GM19025 (cell line): ENCODE results near the gene FILIP1.
A peak's percentile ranks its signal among the peaks of the same experiment; 100 is the strongest.
"Not testable (repeated sequence)": the region's sequence is repeated elsewhere in the genome, so short reads cannot be mapped to it uniquely, and the experiment has no call there.

Experiments
- ATAC-seq: cut with Tn5 transposase; IDR thresholded peaks from one replicate; pipeline ENCODE4 v1.9.1; 2021; ENCODE audit warnings: mild to moderate bottlenecking, low read depth, moderate library complexity; ENCODE audit not compliant: unreplicated experiment

Gene FILIP1

GRCh38 chr6:75424618-75425548 lies 68.7 kb downstream of the FILIP1 start:
- ATAC-seq, result no peak

GRCh38 chr6:75423386-75423785 lies 70.2 kb downstream of the FILIP1 start:
- ATAC-seq, result no peak

DNA sequence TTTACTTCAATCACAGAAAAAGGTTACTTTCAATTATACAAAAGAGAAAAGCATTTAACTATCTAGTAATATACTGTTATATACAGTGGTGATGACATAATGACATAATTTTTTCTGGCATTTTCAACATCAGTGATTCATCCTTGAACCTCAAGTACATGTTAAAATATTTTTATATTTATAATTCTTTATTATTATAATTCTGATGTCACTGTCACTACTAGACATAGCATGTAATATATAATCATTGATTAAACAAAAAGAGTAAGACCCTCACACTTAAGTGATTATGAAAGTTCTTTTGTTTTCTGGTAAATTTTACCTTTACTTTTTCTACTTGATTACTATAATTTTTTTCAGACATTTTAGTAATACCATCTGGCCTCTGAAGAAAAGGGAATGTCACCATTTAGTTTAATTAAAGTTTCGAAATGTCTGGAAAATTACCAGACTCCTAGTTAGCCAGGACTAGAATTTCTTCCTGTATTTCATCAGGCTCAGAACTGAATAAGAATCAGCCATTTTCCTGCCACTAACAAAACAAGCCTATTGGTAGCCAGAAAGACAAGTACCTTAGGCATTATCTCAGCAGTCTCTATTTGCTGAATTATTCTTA lies 71.5 kb downstream of the FILIP1 start:
- no peak for ATAC-seq

DNA sequence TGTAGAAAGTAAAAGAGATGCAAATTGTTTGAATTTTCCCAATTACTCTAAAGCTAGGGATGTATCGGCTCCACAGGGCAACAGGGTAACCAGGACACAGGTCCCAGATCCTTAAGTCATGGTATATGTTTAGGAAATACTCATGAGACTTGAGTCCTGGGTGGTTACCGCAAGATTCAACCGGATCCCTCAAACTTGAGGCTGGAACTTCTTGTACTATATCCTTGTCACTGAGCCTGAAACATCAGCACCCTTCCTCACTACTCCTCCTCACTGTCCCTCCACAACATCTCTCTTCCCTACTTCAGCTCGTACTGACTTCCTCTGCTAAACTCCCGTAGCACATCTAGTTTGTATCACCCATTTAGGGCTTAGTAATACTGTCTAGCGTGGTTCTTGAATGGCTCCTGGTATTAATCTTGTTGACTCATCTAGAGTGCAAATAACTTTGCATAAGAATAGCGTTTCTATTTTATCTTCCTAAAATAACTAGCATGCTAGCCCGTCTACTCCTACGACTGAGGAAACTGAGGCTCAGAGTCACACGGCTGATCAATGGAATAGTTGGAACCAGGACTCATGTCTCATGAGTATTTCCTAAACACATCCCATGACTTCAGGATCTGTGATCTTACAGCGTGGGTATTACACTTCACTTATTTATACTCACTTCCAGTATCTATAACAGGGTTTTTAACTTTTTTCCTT lies 72.1 kb downstream of the FILIP1 start:
- no peak for ATAC-seq

DNA sequence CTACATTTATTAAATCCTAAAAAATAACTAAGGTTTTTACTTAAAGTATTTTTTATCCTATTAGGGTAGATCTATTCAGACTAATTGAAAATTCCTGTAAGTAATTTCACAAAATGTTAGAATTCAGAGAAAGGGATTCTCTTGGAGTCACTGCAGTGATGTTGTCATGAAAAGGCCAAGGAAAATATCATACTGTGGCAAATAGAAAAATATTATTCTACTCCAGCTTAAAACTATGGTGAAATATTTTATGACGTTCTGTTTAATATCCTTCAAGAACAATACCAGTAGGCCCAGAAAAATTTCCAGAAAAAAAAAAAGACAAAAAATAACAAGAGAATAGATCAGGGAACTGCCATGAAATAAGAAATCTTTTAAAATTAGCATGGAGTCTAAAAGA lies 73.6 kb downstream of the FILIP1 start:
- ATAC-seq, result no peak

DNA sequence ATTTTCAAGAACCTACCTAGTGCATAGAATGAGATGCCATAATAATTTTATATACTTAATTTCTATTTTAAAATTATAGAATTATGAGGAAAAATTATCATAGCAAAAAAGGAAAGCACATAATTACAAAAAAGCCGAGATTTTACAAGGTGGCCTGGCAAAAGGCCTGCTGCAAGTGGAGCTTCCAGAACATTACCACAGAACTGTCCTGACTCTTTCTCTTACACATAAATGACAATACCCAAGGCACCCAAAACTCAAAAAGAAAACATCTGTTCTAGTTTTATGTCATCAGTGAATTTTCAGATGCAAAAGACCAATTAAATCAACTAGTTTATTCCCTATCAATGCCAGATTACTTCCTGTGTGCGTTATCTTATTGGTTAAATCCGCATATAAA lies 74.2 kb downstream of the FILIP1 start:
- ATAC-seq, result no peak

- peak; percentile 81 for ATAC-seq
Measured at GRCh38 chr6:75418233-75418632, 75.4 kb downstream of the FILIP1 start.

- ATAC-seq, result no peak
Measured at GRCh38 chr6:75416443-75416842, 77.2 kb downstream of the FILIP1 start.

GRCh38 chr6:75415804-75416203 lies 77.8 kb downstream of the FILIP1 start:
- ATAC-seq, result no peak

DNA sequence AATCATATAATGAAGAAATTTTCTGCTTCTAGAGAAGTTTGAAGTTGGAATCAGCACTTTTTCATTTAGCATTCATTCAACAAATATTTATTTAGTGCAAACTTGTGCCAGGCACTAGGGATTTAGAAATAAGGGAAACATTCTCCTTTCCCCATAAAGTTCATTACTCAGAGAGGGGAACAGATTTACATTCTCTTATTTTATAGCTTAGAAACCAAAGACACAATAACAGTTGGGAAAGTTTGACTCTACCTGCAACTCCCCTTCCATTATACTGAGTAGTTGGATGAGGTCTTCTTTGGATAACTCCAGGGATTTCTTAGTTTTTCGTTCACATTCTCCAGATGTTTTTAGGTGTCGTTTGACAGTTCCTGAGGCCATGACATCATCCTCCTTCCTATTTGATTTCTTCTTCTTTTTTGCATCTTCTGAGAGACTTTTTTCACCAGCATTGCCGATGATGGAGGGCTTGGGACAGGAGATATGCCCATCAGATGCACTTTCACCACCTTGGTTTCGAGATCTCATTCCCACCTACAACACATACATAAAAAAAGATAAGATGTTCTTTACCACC lies 79.1 kb downstream of the FILIP1 start:
- no peak for ATAC-seq

DNA sequence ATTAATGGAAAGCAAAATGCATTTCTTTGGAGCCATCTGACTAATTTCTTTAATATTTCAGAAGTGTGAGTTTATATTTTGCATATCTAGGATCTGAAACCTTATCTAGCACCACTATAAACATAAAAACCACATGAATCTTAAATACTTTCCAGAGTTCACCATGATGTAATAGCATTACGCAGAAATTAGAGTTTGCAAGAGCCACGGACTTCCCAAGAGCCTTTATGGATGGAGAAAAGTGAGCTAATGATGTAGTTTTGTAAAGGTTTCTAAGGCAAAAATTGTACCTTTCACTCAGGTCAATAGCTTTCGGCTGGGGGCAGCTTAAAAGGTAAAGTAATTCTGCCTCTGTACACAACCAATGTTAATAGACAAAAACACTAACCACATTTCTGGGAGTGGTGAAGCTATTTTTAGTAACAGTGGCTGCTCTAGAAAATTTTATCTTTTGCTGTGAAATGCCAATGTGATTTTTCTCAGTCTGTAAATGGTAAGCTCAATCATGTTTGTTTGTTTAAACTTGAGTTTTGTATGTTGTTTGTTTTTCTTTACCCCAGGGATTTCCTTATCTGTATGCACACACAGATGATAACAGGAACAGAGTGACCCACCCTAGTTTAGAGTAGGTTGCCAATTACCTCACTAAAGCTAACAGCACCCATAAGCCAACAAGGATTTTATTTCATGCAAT lies 80.5 kb downstream of the FILIP1 start:
- ATAC-seq, result no peak

DNA sequence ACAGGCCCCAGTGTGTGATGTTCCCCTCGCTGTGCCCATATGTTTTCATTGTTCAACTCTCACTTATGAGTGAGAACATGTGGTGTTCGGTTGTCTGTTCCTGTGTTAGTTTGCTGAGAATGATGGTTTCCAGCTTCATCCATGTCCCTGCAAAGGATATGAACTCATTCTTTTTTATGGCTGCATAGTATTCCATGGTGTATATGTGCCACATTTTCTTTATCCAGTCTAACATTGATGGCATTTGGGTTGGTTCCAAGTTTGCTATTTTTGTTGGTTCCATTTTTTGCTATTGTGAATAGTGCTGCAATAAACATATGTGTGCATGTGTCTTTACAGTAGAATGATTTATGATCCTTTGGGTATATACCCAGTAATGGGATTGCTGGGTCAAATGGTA lies 83.0 kb downstream of the FILIP1 start:
- not testable (repeated sequence) for ATAC-seq

- no peak for ATAC-seq
Measured at GRCh38 chr6:75409928-75410327, 83.7 kb downstream of the FILIP1 start.

DNA sequence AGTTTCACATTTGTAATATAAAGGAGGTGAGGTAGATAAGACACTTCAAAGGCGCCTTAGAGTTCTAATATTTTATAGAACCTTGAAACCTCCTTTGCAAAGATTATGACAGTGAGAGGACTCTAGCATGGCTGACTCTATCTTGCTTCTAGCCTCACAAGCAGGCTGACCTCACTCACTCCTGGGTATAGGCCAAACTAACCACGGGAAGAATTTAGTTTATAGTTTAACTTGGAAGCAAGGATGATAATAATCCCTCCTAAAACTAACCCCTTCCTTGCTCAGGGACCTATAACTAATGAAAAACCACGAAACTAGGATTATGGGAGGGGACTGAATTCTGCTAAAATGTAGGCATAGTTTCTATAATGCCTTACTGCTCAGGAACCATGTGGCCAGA lies 84.3 kb downstream of the FILIP1 start:
- no peak for ATAC-seq

DNA sequence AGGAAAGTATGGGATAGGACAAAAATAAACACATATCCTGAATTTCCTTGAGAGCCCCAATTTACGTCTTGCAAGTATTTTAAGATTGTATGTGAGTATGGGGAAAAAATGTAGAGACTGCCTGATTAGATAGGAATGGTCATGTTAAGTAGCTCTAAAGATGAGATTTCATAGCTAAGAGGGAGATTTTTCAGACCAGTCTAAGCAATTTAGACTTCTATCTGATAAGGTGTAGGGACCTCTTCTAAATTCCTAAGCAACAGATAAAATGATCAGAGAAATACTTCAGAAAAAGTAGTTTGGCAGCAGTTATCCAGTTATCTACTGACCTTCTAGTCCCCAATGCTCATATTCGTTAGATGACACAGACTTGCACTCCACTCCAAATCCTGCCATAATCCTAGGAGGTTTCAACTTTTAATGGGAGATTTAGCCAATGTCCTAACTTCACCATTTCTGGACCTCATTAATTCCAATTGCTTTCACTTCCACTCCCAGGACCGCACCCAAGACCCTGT lies 90.0 kb downstream of the FILIP1 start:
- no peak for ATAC-seq

DNA sequence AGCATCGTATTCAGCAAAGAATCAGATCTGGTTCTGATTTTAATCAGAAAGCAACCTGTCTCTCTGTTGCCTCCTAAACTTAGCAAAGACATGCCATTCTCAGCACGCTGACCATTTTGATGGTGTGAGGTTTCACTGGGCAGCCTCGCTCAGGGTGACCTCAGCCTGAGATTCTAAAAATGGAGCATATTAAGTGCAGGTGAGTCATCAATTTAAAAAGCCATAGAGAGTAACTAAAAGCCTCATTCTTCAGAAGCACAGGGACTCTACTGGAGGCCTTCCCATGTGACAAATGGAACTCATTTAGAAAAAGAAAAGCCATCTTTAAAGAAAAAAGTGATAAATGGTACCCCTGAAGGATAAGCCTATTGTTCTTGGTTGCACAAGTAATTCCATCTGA lies 91.3 kb downstream of the FILIP1 start:
- ATAC-seq, result no peak

- no peak for ATAC-seq
Measured at GRCh38 chr6:75397656-75398465, 95.7 kb downstream of the FILIP1 start.

DNA sequence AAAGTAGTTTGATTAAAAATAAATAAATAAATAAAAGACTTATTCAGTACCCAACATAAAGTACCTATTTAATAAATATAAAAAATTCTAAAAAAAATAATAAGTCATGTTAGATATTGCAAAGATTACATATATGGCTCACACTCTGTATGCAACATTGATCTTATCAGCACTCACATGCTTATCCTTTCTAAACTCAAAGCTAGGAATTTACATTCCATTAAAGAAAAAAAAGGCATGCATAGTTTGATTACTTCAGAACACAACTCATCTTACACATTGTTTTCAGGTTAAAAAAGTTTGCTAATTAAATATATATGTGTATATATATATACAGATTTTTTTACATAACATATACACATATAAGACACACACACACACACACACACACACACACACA lies 96.4 kb downstream of the FILIP1 start:
- no peak for ATAC-seq

DNA sequence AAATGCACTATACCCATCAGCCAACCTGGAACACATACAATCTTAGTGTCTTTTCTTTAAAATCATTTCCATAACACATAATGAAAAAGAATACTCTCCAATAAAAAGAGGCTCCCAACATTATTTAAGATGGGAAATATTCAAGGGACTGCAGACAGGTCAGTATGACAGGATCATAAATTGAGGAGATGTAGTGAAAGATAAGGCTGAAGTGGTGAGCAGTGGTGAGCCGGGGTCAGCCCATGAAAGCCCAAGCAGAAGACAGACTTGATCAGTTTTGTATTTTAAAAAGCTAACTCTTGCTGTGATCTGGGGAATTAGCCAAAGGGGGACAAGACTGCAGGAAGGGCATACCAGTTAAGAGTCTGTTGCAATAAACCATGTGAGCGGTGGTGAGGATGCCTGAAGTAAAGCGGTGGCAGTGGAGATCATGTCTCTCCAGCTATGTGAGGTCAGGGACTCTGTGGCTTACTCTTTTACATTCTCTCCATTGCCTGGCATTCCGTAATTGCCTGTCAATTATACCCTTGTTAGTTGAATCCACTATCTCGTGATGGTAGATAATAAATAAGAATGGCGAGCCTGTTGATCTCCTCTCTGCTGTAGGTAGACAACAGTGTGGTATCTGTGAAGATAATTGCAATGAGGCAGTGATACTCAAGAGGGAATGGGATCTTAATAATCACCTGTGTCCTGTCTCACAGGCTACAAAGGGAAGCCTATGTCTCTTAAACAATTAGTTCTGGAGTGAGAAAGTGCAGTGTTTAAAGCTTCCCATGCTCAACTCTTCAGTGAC lies 97.4 kb downstream of the FILIP1 start:
- ATAC-seq, result no peak
